Measurements from ENCODE around the gene C1RL.

- TF ChIP-seq CTCF (IDR thresholded peaks at IDR 0.05) (no peak), POLR2A (IDR thresholded peaks at IDR 0.05) (no peak)
Observed at GRCh38 chr12:7121324-7121723, 12.3 kb upstream of the C1RL start.

All from thyroid gland (tissue), 4 donors.